Measurements from ENCODE around the gene HNRNPA0. TPM values are rescaled to one million over a fixed set of nuclear protein-coding genes. Genes with fewer than 3 reads are reported as not detected.

HNRNPA0 gene
- total RNA-seq, 1 experiment from 2014 or later: 33.3 TPM

GRCh38 chr5:137741718-137742117 lies 12.4 kb downstream of the HNRNPA0 start:
- intact Hi-C loops (cut with micrococcal nuclease; ENCODE audit: unreplicated experiment): no loop called here
- ChIA-PET CTCF (interaction anchor here (1.2 to 3.2 kb wide), 3 partner anchors 11 to 112 kb away, joined by 10 to 29 read pairs (median 27); no protein-coding TSS in a partner anchor), POLR2A (interaction anchor here (0.5 kb wide), 1 partner anchor 10 kb away, joined by 5 read pairs; no protein-coding TSS in a partner anchor)
- no peaks in the 10 kb centered on the region for H3K27me3 ChIP-seq (ENCODE audit: control insufficient read depth, insufficient read depth, low read length)
- no peaks in the 10 kb centered on the region for H3K36me3 ChIP-seq (ENCODE audit: control insufficient read depth, insufficient read depth, low read length)
- TF ChIP-seq TCF7L2 (IDR thresholded peaks at IDR 0.05; ENCODE audit: low read depth, low read length): no peak
- no peak for TF ChIP-seq CTCF (IDR thresholded peaks at IDR 0.05)
- no peak for TF ChIP-seq SIN3A (IDR thresholded peaks at IDR 0.05; ENCODE audit: borderline replicate concordance, insufficient read depth, low read depth, low read length)
- TF ChIP-seq REST (IDR thresholded peaks at IDR 0.05; ENCODE audit: insufficient read depth in 1 of 2, low read depth in 2 of 2, low read length in 1 of 2): no peak
- no peak for TF ChIP-seq POLR2AphosphoS5 (IDR thresholded peaks at IDR 0.05; ENCODE audit: low read depth, low read length)
- no peak overlapping the region for H3K4me3 ChIP-seq (ENCODE audit: low read depth in 2 of 2, low read length in 2 of 2)
- BruUV-seq (replicated peaks): no TSS peak
- H3K9me3 ChIP-seq (ENCODE audit: control insufficient read depth, insufficient read depth, low read depth, low read length): no peaks in the 10 kb centered on the region
- no peaks in the 10 kb centered on the region for H3K4me1 ChIP-seq (ENCODE audit: control insufficient read depth, insufficient read depth, low read length)
- H3K27ac ChIP-seq (ENCODE audit: low read length): no peak overlapping the region
- no peak for DNase-seq (ENCODE audit: low read depth, low spot score)
- in situ Hi-C loops (cut with HindIII; ENCODE audit: low pct_unique_long_range_greater_than_20kb, low sequenced_read_pairs): no loop called here
- no peak for ATAC-seq

GRCh38 chr5:137739737-137740136 lies 14.4 kb downstream of the HNRNPA0 start:
- no peak overlapping the region for H3K27ac ChIP-seq (ENCODE audit: low read length)
- CTCF ChIA-PET: no interaction called here
- POLR2A ChIA-PET: interaction anchor here (0.6 kb wide), 1 partner anchor 9 kb away, joined by 3 read pairs; no protein-coding TSS in a partner anchor
- no peak for TF ChIP-seq CTCF (IDR thresholded peaks at IDR 0.05)
- TF ChIP-seq POLR2AphosphoS5 (IDR thresholded peaks at IDR 0.05; ENCODE audit: low read depth, low read length): no peak
- no peak for TF ChIP-seq REST (IDR thresholded peaks at IDR 0.05; ENCODE audit: insufficient read depth in 1 of 2, low read depth in 2 of 2, low read length in 1 of 2)
- no peak for TF ChIP-seq SIN3A (IDR thresholded peaks at IDR 0.05; ENCODE audit: borderline replicate concordance, insufficient read depth, low read depth, low read length)
- TF ChIP-seq TCF7L2 (IDR thresholded peaks at IDR 0.05; ENCODE audit: low read depth, low read length): no peak
- H3K9me3 ChIP-seq (ENCODE audit: control insufficient read depth, insufficient read depth, low read depth, low read length): no peaks in the 10 kb centered on the region
- ATAC-seq: no peak
- no peaks in the 10 kb centered on the region for H3K36me3 ChIP-seq (ENCODE audit: control insufficient read depth, insufficient read depth, low read length)
- intact Hi-C loops (cut with micrococcal nuclease; ENCODE audit: unreplicated experiment) (no loop called here), in situ Hi-C loops (cut with HindIII; ENCODE audit: low pct_unique_long_range_greater_than_20kb, low sequenced_read_pairs) (no loop called here)
- no TSS peak for BruUV-seq (replicated peaks)
- H3K27me3 ChIP-seq (ENCODE audit: control insufficient read depth, insufficient read depth, low read length): no peaks in the 10 kb centered on the region
- H3K4me1 ChIP-seq (ENCODE audit: control insufficient read depth, insufficient read depth, low read length): no peaks in the 10 kb centered on the region; the same call in 1 of the 2 replicates
- H3K4me3 ChIP-seq (ENCODE audit: low read depth in 2 of 2, low read length in 2 of 2): no peak overlapping the region
- DNase-seq (ENCODE audit: low read depth, low spot score): no peak

Measured in Panc1 (cell line).